GM21825 (cell line): ENCODE measurements around the gene RALGAPA1.

ENCODE experiments used
- ATAC-seq: cut with Tn5 transposase; IDR thresholded peaks from one replicate; pipeline ENCODE4 v1.9.1; 2021; ENCODE audit warnings: mild to moderate bottlenecking, moderate library complexity; ENCODE audit not compliant: unreplicated experiment

The RALGAPA1 gene

GRCh38 chr14:35504260-35504659 lies 304.8 kb downstream of the RALGAPA1 start:
- ATAC-seq = no peak

- no peak for ATAC-seq
Measured at GRCh38 chr14:35503646-35504045, 305.4 kb downstream of the RALGAPA1 start.

GRCh38 chr14:35499180-35499579 lies 309.9 kb downstream of the RALGAPA1 start:
- no peak for ATAC-seq

- no peak for ATAC-seq
Measured at GRCh38 chr14:35495278-35495677, 313.8 kb downstream of the RALGAPA1 start.

- ATAC-seq = no peak
Measured at GRCh38 chr14:35492569-35493014, 316.5 kb downstream of the RALGAPA1 start.
